OCI-M2 (cell line): ENCODE data around the gene PRUNE2.

Experiments
- DNase-seq: peaks from one replicate; lab custom pipeline; 2025; ENCODE audit not compliant: unreplicated experiment; lab: John Stamatoyannopoulos, UW

PRUNE2 gene

DNA sequence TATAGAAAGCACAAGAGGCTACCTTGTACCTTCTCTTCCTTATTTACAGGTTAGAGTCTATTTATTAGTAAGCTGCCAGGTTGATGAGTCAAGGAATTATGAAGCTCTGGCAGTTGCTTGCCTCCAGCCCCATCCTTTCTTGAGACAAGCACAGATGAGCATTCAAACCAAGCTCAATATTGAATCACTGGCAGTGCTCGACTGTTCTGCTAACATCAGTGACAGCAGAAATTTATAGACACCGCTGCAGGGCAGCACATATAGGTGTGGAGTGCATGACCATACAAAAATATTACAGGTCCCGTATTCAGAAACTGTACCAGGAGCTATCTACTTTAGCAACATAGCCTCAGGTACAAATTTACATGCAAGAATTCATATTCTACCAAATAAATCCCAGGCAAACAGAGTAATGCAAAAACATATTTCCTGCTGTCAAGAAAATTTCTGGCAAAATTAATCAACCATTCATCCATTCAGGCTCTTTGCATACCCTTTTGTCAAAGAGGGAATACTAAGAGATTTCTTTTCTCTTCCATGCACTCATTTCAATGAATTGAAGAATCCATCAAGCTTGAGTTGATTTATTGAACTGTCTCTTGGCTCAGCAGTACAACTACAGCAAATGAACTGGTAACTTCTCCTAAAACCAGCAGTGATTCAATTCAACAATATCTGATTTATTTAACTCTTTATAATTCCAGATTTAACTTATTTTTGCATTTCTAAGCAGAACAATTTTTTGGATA lies 168.6 kb downstream of the PRUNE2 start:
- DNase-seq = no peak

- no peak for DNase-seq
These were observed 171.2 kb downstream of the PRUNE2 start for GRCh38 chr9:76734716-76735115.

GRCh38 chr9:76733096-76733495 lies 172.8 kb downstream of the PRUNE2 start:
- no peak for DNase-seq

GRCh38 chr9:76732341-76732958 lies 173.5 kb downstream of the PRUNE2 start:
- no peak for DNase-seq

GRCh38 chr9:76730801-76731200 lies 175.1 kb downstream of the PRUNE2 start:
- DNase-seq = no peak

DNA sequence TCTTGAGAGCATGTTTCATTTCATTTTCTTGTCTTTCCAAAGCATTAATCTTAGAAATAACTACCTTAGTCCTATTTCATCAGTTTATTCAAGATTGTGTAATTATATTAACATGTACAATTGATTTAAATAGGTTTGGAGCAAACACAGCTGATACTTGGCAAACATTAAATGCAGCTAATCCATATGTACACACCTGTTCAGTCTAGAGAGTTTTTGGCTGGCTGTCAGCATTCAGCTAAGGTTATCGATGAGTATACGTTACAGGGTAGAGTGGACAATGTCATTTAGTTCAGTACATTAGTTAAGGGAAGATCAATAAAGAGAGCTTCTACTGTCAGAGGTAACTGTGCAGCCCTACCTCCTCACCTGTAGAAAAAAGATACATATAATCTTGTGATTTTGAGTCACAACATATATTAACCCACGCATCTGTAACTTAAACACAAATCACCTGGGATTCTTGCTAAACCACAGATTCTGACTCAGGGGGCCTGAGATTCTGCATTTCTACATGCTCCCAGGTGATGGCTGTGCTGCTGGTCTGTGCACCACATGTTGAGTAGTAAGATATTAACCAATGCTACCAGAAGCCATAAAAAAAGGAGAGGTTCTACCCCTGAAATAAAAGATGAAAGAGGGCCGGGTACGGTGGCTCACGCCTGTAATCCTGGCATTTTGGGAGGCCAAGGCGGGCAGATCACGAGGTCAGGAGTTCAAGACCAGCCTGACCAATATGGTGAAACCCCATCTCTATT lies 175.8 kb downstream of the PRUNE2 start:
- DNase-seq = no peak

- no peak for DNase-seq
These were observed 176.8 kb downstream of the PRUNE2 start for GRCh38 chr9:76729116-76729515.

GRCh38 chr9:76725885-76726284 lies 180.0 kb downstream of the PRUNE2 start:
- no peak for DNase-seq

- DNase-seq = no peak
These were observed 180.8 kb downstream of the PRUNE2 start for GRCh38 chr9:76725011-76725546.

GRCh38 chr9:76720245-76720644 lies 185.7 kb downstream of the PRUNE2 start:
- DNase-seq = no peak

DNA sequence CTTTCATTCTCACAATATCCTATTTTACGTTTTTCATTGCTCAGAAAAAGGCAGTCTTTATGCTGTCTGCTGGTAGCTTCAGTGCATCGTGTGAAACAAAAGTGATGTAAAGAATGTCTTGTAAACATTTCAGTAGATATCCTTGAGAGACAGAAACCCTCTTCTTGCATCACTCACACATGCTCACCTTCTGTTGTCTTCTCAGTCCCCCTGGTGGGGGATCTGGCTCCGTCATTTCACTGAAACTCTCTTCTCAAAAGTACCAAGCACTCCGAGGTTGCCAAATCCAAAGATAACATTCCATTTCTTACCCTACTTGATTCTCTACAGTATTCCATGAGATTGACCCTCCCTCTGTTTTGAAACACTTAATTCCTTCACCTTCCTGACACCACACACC lies 187.7 kb downstream of the PRUNE2 start:
- DNase-seq = no peak

- no peak for DNase-seq
These were observed 188.3 kb downstream of the PRUNE2 start for GRCh38 chr9:76717613-76718012.

GRCh38 chr9:76717176-76717575 lies 188.7 kb downstream of the PRUNE2 start:
- DNase-seq = no peak

DNA sequence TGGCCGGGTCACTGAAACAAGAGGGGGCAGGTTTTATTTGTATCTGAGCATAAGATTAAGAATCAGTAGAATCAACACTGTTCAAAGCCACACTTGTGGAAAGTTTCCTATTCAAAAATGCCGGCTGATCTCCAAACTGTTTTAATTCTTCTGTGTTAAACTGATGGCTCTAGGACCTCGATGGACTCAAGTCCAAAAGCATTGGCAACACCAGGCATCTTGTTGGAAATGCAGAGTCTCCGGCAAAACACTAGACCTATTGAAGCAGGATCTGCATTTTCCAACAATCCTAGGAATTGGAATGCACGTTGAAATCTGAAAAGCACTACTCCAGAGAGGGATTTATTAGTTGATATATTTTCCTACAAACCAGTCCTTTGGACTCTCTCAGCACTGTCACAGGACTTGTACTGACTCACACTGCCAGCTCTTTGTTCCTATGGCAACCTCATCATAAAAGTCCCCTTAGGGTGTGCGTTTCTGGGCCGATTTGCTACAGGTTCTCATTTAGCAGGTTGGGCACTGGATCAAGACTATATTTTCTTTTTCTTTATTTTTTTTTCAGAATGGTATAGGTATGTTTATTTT lies 189.7 kb downstream of the PRUNE2 start:
- no peak for DNase-seq

- no peak for DNase-seq
These were observed 192.5 kb downstream of the PRUNE2 start for GRCh38 chr9:76713381-76713780.

GRCh38 chr9:76709020-76709419 lies 196.9 kb downstream of the PRUNE2 start:
- no peak for DNase-seq

DNA sequence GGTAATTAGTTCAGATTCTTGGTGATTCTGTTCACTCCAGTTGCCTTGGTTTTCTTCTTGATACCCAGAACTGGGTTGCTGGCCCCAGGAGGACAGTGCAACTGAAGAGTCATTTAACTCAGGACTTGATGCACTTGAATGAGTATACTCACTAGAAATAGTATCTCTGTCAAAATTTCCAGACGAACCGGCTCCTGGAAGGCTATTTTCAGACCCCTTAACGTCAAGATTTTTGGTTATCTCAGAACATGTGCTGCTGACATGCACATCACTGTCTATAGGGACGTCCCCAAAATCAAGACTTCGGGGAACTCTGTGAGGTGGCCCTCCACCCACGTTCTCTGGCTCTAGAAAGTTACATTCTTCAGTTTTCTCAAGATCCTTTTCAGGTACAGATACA lies 198.4 kb downstream of the PRUNE2 start:
- DNase-seq = no peak

DNA sequence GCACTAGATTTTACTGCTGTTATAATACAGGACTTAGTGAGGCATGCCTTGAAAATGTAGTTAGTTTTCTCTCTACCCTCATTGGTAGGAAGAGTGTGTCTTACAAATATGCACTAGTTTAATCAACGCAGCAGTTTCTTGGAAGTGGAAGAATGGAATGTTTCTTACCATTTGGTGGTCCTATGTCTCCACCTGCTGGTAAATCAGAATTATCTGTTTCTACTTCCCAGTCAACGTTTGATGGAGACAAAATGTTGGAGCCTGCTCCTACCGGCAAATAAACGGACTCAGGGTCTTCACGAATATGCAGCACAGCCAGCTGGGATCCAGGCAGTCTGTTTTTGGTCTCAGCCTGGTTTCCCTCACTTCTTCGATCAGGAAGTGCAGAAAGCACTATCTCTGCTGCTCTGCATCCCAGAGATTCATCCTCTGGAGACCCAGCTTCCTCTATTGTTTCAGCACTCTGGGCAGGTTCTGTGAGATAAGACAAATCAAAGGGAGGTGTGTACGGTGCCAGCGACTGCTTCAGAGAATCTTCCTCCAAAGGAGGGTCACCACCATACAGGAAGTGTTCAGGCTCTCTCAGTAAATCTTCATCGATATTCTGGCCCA lies 201.2 kb downstream of the PRUNE2 start:
- DNase-seq = no peak

DNA sequence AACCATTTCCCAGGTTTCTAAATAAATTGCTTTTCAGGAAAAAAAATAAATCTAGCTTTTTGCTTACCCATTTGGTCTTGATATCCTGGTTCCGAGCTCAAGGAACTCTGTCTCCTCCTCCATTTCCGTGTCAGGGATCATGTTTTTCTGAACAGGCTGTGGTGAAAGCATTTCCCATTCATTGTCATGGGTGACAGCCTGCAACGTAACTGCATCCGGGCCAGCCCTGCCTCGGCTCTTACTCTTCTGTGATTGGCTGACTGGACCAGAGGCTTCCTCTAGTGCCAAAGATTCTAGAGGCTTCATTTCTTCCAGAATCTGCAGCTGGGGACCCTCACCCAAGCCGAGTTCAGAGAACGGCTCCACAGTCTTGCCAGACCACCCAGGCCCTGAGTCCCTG lies 202.6 kb downstream of the PRUNE2 start:
- DNase-seq = no peak

DNA sequence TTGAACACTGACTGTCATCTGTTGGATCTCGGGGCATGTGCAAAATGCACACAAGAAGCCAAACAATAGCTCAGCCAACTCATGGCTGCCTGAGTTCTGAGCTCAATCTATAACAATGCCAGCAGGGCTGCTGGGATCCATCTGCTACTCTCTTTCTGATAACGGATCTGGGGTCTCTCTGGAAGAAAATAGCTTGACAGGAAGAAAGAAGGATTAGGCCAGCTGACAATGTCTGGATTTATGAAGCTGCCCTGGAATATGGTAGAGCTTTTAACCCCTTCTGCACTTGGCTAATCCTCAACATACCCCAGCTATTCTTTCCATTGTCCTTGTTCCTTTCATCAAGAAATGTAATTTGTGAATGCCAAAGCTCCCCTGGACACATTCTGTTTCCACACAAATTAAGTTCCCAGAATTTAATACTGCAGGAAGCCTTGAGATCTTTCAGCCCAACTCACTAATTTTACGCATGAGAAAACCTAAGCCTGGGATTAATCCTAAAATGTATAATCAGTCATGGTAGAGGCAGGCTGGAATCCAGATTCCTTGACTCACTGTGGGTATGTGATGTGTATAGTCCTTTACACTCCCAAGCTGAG lies 204.4 kb downstream of the PRUNE2 start:
- DNase-seq = no peak

GRCh38 chr9:76700916-76701315 lies 205.0 kb downstream of the PRUNE2 start:
- DNase-seq = no peak
